Heart left ventricle (tissue), 13 donors: ENCODE results near the gene KRT9.

Source experiments
- POLR2A ChIP-seq, 2 donors: fragments of 450-650 bp; IDR thresholded peaks; one replicate each; pipeline ENCODE4 v1.6.1; 2017; ENCODE audit warnings: antibody characterized with exemption in 2 of 2, mild to moderate bottlenecking in 2 of 2, moderate library complexity in 2 of 2
- TF ChIP-seq, protein P1 (sequence below), 12 donors: fragments of 200-600 bp; sonication (generic) in 4 of 12; IDR thresholded peaks; one replicate each; pipeline versions ENCODE4 v1.5.0 to v1.8.0; 2018 to 2022; ENCODE audit warnings: antibody characterized with exemption in 12 of 12, mild to moderate bottlenecking in 5 of 12
- donor health status: ischemic (EF 13 %, LVEDD 7.1; RV severe dilation, severe dysfunction).
- donor health status: DM: no; HTN: yes; CAD: no.
- donor health status: DM: no; HTN: no; CAD: no.
- donor health status: ischemic (EF 25% LVEDD 6.9; RV normal size, moderate dysfunction).
- donor health status: ischemic (EF 25% LVEDD 5.7; RV mildly dilated, moderate dysfunction).
- donor health status: ischemic (EF 35%, LVEDD 5.7; RV mildly dilated, moderate dysfunction).
- donor health status: nonischemic (EF 11% LVEDD 7.7; RV severe dilation, severe dysfunction).
- donor health status: DM: yes; HTN: yes; CAD: no.
- donor health status: PGD.
- donor health status: ischemic (EF 29% LVEDD 5.4; RV normal size, mild dysfunction).
- donor health status: nonischemic (EF 23%, LVEDD 6.1; RV moderate dilation, normal function).

GRCh38 chr17:41518031-41518430, 53.8 kb downstream of the KRT9 start:
- TF ChIP-seq, protein P1, sequence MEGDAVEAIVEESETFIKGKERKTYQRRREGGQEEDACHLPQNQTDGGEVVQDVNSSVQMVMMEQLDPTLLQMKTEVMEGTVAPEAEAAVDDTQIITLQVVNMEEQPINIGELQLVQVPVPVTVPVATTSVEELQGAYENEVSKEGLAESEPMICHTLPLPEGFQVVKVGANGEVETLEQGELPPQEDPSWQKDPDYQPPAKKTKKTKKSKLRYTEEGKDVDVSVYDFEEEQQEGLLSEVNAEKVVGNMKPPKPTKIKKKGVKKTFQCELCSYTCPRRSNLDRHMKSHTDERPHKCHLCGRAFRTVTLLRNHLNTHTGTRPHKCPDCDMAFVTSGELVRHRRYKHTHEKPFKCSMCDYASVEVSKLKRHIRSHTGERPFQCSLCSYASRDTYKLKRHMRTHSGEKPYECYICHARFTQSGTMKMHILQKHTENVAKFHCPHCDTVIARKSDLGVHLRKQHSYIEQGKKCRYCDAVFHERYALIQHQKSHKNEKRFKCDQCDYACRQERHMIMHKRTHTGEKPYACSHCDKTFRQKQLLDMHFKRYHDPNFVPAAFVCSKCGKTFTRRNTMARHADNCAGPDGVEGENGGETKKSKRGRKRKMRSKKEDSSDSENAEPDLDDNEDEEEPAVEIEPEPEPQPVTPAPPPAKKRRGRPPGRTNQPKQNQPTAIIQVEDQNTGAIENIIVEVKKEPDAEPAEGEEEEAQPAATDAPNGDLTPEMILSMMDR (IDR thresholded peaks at IDR 0.05) = no peak
- no peak for TF ChIP-seq POLR2A (IDR thresholded peaks at IDR 0.05)
